WI38 (cell line): ENCODE data around the gene MARCHF9.

Source experiments
- H3K4me3 ChIP-seq: 2 replicates; pipeline ENCODE4 v1.5.1; 2011; ENCODE audit warnings: low read depth, mild to moderate bottlenecking, control low read depth, low read length
- CTCF ChIP-seq: IDR thresholded peaks from 2 replicates; pipeline ENCODE4 v1.5.1; 2012; ENCODE audit warnings: low read depth, mild to moderate bottlenecking, control low read depth, low read length

MARCHF9 gene

GRCh38 chr12:57741844-57742738 lies 12.8 kb upstream of the MARCHF9 start:
- no peak overlapping the region for H3K4me3 ChIP-seq
- TF ChIP-seq CTCF = no peak

GRCh38 chr12:57743769-57744168 lies 11.1 kb upstream of the MARCHF9 start:
- H3K4me3 ChIP-seq = no peak overlapping the region
- TF ChIP-seq CTCF = no peak

GRCh38 chr12:57744194-57744776 lies 10.6 kb upstream of the MARCHF9 start:
- no peak for TF ChIP-seq CTCF
- H3K4me3 ChIP-seq = peak overlapping the region; percentile 78

GRCh38 chr12:57744777-57745484 lies 10.0 kb upstream of the MARCHF9 start, which contains the start of gene TSPAN31:
TSPAN31 (plus strand) TSS chr12:57745039; CDS start chr12:57745155, 116 bp downstream.
- peak within 1 kb of the TSS; percentile 78 for H3K4me3 ChIP-seq
- no peak for TF ChIP-seq CTCF

- H3K4me3 ChIP-seq = peak overlapping the region; percentile 78
- no peak for TF ChIP-seq CTCF
These were observed 9.4 kb upstream of the MARCHF9 start for GRCh38 chr12:57745485-57745881.

GRCh38 chr12:57746025-57746424 lies 8.9 kb upstream of the MARCHF9 start:
- H3K4me3 ChIP-seq = peak overlapping the region; percentile 78
- TF ChIP-seq CTCF = no peak
